ENCODE measurements around the gene PATZ1. TPM values are rescaled to one million over a fixed set of nuclear protein-coding genes. Genes with fewer than 3 reads are reported as not detected.
"Not testable (repeated sequence)": the region's sequence is repeated elsewhere in the genome, so short reads cannot be mapped to it uniquely, and the experiment has no call there.

PATZ1 gene
- total RNA-seq, 2 experiments from 2014 or later, result 34.1 to 34.3 TPM

DNA sequence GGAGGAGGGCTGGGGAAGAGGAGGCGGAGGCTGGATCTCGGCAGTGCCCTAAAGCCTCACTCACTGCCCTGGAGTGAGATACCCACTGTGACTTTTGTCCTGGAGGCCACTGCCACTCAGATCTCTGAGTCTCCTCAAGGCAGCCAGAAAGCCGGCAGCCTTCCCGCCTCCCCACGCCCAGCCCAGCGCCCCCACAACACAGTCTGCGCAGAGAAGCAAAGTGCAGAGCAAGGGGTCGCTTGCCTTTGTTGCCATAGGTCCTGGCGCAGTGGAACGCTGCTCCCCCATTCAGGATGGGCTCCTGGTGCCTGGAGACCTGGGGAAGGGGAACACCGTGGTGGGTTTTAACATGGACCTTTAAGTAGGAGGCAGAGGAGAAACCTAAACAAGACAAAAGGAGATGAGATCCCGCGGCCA lies 17.6 kb downstream of the PATZ1 start:
- ChIA-PET CTCF (no interaction called here), POLR2A (no interaction called here)

DNA sequence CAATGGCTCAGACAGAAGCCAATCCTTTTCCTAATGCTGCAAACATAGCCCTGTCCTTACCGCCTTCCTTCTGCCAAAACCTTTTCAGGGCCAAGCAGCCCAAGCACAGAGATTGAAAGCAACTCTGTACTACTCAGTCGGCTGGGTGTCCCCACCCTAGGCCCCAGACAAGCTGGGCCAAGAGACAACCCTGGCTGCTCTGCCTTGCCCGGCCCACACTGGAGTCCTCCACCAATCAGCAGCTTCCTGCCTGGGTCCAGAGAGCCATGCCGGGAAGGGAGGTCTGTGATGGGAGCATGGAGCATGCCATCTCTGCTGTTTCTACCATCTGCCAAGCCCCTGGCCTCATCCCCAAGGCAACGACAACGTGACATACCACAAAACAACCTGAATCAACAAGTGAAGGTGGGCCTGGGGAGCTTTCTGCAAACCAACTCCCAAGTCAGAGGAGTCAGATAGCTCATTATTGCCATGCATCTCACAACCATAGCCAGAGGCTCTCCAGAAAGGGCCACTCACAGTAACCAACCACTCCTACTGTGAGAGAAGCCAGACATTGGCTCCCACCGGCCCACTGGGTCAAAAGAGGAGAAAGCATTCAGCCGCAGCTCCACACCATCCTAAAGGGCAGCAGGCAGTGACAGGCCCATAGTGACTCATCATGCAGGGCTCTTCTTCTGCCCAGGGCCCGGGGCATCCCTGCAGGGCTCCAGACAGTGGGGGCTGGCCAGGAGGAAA lies 18.2 kb downstream of the PATZ1 start:
- ChIA-PET POLR2A (no interaction called here), CTCF (interaction anchor here (0.5 kb wide), 1 partner anchor 64 kb away, joined by 5 read pairs; no protein-coding TSS in a partner anchor)

DNA sequence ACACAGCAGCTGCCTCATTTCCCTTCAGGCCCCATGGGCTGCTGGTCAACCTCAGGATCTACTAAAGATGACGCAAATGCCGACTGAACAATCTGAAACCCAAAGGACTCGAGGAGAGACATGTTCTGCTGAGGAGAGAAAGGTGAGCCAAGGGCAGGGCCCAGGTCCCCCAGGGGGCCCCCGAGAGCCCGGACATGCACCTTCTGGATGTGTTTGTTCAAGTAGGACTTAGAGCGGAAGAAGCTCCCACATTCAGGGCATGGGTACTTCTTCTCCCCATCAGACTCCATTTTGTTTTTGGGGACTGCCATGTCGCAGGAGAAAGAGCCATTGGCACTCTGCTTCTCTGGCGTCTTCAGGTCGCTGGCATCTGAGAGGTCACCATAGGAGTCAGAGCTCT lies 19.3 kb downstream of the PATZ1 start:
- POLR2A ChIA-PET, result no interaction called here
- CTCF ChIA-PET, result no interaction called here

DNA sequence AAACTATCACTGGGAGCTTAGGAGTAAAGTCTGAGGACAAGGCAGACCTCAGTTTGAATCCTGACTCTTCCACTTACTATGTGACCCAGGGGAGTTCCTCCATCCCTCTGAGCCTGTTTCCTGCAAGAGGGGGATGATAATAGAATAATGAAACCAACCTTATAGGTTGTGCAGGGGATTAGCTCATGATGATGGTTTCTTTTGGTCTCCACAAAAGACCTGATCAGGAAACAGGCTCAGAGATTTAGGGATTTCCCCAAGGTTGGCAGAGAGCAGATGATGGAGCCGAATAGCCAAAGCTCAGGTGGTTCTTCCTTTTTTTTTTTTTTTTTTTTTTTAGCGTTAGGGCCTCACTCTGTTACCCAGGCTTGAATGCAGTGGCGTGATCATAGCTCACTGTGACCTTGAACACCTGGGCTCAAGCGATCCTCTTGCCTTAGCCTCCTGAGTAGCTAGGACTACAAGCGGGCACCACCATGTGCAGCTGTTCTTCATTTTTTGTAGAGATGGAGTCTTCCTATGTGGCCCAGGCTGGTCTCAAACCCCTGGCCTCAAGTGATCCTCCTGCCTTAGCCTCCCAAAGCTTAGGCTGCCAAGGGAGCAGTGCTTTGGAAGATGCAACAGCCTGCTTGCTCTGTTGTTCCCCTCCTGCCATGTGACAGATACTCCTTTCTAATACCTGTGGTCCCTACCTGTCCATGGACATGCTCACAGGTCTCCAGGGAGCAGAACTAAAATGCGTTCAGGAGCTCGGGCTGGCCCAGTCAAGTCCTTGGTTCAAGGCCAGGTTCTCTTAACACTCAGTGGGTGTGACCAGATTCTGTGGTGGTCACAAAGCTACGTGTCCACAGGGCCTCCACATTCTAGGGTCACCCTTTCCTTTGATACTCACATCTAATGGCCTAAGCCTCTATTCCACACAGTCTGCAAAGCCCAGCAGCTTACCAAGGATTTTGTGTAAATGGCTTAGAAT lies 22.3 kb downstream of the PATZ1 start:
- ChIA-PET POLR2A (interaction anchor here (0.5 kb wide), 1 partner anchor 23 kb away, joined by 3 read pairs; no protein-coding TSS in a partner anchor), CTCF (interaction anchor here (1.7 kb wide), 1 partner anchor 10 kb away, joined by 7 read pairs; no protein-coding TSS in a partner anchor)

DNA sequence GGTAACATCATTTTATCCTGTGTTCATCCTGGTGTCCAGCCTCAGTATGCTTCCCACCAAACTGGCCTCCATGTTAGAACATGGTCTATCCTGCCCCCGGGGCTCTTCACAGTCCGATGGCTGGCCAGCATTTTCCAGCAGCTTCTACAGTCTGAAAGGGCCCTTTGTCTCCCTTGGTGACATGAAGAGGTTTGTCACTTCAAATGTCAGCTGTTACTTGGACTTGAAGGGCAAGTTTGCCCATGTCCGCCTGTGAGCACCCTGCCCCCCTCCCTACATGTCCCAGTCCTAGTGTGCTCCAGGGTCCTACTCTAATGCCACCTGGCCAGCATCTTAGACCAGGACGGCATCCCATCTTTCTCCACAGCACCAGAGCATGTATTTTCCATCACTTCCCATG lies 24.7 kb downstream of the PATZ1 start:
- CTCF ChIA-PET, result interaction anchor here (0.9 to 1.7 kb wide), 2 partner anchors 8 to 111 kb away, joined by 3 to 5 read pairs; no protein-coding TSS in a partner anchor
- POLR2A ChIA-PET, result no interaction called here

DNA sequence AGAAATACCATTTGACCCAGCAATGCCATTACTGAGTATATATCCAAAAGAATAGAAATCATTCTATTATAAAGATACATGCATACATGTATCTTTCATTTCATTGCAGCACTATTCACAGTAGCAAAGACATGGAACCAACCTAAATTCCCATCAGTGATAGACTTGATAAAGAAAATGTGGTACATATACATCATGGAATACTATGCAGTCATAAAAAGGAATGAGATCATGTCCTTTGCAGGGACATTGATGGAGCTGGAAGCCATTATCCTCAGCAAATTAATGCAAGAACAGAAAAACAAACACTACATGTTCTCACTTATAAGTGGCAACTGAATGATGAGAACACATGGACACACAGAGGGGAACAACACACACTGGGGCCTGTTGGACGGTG lies 31.9 kb downstream of the PATZ1 start:
- POLR2A ChIA-PET, result not testable (repeated sequence)
- CTCF ChIA-PET, result interaction anchor here (1.1 to 2.8 kb wide), 5 partner anchors 9 to 137 kb away, joined by 3 to 19 read pairs (median 7); partner anchors contain the start of gene PIK3IP1

DNA sequence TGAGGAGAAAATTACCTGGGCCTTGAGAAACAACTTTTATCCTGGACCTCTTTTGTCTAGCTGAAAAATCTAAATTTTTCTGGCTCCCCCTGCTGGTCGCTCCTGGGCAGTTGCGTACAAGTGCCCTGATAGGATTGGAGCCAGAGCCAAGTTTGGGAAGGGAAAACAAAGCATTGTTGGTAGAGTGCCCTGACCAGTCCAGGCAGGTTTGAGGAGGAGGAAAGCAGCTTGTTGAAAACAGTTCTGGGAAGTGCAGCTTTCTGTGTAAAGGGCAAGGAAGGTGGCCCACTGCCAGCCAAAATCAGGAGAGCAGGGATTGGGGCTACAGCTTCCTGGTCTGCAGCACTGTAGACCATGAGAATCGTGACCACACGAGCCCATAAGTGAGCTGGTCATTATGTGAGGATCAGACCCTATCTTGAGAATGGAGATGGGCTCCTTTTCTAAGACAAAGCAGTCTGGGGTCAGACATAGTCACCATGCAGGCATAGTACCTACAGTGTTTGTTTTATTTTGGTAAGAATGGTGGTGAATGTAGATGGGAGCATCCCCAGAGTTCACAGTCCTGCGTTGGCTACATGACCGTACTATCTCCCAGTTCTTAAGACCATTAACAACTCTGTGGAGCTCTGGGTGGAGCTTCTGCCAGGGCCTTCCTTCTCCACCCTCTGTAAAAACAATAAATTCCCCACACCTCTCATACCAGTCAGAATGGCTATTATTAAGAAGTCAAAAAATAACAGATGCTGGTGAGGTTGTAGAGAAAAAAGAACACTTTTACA lies 32.6 kb downstream of the PATZ1 start:
- POLR2A ChIA-PET, result interaction anchor here (0.5 kb wide), 1 partner anchor 49 kb away, joined by 3 read pairs; no protein-coding TSS in a partner anchor
- CTCF ChIA-PET, result interaction anchor here (0.6 to 2.8 kb wide), 16 partner anchors 8 to 229 kb away, joined by 3 to 19 read pairs (median 4); partner anchors contain the start of genes LIMK2, PIK3IP1 and RNF185

DNA sequence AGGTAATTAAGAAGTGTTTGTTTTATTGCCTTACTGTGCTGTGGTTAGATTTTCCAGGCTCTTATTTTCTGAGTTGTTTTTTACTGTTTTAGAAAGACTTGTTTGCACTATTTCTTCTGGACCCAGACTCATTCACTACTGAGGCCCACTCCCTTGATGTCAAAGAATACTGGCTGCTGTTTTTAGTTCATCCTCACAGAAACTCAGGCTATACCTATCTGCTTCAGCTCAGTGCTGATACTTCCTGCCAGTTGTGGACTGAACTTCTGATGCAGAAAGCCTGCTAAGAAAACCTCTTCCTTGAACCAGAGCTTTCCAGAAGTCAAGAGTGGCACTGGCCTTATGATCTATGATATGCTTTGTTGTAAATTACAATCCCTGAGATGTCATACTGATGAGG lies 38.0 kb downstream of the PATZ1 start:
- POLR2A ChIA-PET, result no interaction called here
- CTCF ChIA-PET, result no interaction called here

DNA sequence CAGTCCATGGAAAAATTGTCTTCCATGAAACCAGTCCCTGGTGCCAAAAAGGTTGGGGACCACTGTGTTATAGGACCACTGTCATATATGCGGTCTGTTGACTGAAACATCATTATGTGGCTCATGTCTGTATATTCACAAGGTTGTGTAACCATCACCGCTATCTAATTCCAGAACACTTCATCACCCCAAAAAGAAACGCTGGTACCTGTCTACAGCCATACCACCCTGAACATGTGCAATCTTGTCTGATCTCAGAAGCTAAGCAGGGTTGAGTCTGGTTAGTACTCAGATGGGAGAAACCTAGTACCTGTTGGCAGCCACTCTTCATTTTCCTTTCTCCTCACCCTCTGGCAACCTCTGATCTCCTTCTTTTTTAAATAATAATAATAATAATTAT lies 41.0 kb downstream of the PATZ1 start:
- ChIA-PET CTCF (no interaction called here), POLR2A (no interaction called here)

DNA sequence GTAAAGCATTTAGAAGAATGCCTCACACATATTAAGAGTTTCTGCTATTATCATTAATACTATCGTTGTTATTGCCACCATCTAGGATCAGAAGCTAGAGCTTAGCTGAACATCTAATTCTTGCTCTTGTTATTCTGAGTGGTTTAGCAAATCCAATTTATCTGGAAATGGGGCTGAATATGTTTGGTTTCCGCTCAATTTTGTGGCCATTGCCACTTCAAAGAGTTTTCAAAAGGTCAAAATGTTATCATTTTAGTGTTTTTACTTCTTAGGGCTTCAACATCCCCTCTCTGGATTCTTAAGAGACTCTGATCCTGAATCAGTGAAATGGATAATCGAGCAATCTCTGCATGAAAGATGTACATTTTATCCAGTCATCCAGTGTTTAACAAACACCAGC lies 43.6 kb downstream of the PATZ1 start:
- CTCF ChIA-PET, result interaction anchor here (2.0 kb wide), 1 partner anchor 10 kb away, joined by 10 read pairs; the partner anchor contains the start of gene PIK3IP1
- POLR2A ChIA-PET, result interaction anchor here (1.5 kb wide), 1 partner anchor 12 kb away, joined by 7 read pairs; no protein-coding TSS in a partner anchor

DNA sequence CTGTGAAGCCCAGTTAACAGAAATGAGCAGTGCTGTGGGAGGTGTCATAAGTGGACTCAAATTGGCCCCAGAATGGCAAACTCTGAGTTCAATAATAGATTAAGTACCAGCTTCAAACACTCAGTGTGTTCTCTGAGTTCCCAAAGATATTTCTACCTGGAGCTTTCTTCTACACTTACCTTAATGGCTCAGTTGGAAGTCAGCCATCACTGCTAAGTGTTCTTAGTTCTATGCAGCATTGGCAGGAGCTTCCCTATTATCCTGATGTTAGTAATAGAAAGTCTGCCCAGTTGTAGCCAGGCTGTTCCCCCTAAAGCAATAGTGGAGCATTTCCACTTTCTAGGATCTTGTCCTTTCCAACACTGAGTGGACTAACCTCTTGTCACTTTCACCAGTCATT lies 44.1 kb downstream of the PATZ1 start:
- CTCF ChIA-PET, result interaction anchor here (0.6 to 2.0 kb wide), 2 partner anchors 9 kb away, joined by 4 to 10 read pairs; partner anchors contain the start of gene PIK3IP1
- POLR2A ChIA-PET, result interaction anchor here (1.5 kb wide), 1 partner anchor 12 kb away, joined by 7 read pairs; no protein-coding TSS in a partner anchor

DNA sequence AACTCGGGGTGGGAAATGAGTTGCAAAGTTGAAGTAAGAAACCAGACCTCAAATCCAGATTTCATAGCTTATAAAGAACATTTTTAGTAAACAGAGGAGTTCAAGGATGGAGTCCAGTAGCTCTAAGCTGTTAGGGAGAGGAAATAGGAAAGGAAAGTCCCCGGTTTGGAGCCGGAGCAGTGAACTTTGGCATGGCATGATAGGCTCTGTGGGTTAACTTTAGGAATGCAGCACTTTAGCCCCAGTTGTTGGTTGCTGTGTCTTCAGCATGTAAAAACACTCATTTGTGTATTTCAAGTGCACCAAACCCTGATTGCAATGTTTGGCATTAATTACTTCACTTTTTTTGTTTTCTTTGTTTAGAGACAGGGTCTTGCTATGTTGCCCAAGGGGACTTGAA lies 45.2 kb downstream of the PATZ1 start:
- ChIA-PET POLR2A (interaction anchor here (0.7 to 1.5 kb wide), 2 partner anchors 9 to 11 kb away, joined by 3 to 7 read pairs; partner anchors contain the start of gene PIK3IP1), CTCF (interaction anchor here (2.8 kb wide), 1 partner anchor 12 kb away, joined by 8 read pairs; no protein-coding TSS in a partner anchor)

DNA sequence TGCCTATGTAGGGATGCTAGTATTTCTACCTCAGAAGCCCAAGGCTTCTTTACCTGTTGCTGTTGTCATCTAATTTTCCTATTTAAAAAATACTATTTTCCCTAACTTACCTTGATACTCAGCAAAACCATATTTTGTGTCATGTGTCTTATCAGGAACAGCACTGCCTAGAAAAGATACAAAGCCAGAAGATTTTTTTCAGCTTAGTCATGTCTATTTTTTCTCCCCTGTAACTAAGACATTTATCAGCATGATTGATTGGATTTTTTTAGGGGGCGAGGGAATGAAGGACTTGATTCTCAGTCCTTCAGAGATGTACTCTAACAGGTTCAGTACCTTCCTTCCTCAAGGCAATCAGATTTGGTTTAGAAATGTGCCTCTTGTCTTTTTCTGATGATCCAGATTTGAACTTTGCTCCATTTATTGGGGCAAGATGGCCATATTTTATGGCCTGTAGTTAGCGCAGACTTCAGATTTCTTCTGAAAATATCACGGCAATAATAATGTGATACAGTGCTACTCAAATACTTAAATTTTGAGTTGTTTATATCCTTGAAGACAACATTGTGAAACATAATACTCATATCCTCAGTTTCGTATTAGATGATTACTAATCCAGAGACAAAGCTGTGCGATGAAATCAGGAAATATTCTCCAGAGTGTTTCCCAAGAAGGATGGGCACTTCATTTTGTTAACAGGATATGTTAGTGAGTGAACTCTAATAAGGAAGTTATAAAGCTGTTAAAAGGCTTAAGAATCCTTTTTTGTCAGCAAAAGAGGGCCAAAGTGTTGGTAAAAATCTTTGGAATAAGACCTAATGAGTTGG lies 50.1 kb downstream of the PATZ1 start:
- ChIA-PET CTCF (interaction anchor here (1.1 to 1.2 kb wide), 2 partner anchors 17 to 85 kb away, joined by 6 to 7 read pairs; partner anchors contain the start of gene LIMK2), POLR2A (interaction anchor here (0.7 kb wide), 1 partner anchor 184 kb away, joined by 4 read pairs; no protein-coding TSS in a partner anchor)

DNA sequence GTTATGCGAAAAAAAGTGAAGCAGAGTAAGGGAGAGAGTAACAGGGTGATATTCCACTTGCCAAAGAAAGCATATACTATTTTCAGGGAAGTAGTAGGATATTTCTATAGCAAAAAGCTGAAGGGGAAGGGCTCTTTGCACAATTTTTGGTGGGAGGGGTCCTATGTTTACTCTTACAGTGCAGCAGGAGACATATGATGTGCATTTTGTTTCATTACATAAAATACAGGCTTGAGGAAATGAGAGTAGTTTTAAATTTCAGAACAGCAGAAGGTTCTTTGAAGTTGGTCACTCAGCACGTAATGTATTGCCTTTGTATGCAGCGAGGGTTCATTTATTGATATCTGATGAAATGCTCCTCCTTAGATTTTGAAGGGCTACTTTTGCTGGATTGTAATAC lies 50.8 kb downstream of the PATZ1 start:
- ChIA-PET CTCF (interaction anchor here (0.6 kb wide), 1 partner anchor 110 kb away, joined by 3 read pairs; no protein-coding TSS in a partner anchor), POLR2A (no interaction called here)

DNA sequence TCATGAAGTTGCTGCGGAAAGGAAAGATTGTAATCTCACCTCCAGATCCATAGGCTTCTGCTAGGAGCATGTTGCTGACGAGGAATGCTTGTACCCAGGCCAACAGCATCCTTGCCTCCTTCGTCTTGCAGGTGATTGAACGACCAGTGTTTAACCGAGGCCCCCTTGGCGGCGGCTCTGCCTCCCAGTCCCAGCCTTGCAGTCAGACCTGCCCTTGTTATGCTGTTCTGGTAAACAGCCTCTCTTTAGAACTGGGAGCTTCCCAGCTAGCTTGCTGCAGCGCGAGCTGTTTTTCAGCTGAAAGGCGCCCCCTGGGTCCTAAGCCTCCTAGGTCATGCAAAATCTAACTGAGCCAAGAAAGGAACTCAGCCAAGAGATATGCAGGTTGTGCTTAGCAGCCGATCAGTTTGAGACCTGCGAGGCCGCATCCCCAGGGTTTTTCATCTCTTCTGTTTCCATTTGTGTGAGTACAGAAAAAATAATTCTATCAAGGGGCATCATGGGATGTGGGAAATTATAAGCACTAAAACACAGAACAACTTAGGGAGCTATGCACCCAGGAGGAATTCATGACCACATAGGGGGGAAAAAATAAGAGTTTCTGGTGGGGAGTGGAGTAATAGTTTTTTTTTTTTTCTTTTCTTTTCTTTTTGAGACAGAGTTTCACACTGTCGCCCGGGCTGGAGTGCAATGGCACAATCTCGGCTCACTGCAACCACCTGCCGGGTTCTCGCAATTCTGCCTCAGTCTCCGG lies 53.7 kb downstream of the PATZ1 start, which contains the start of gene PIK3IP1:
Gene PIK3IP1 (minus strand): TSS at position 253 of the 754 bp plus-strand sequence. CDS start 144 bp downstream, at position 109.
- ChIA-PET CTCF (interaction anchor here (0.8 to 3.4 kb wide), 13 partner anchors 10 to 202 kb away, joined by 3 to 19 read pairs (median 4); partner anchors contain the start of genes LIMK2 and PATZ1), POLR2A (interaction anchor here (0.6 to 3.7 kb wide), 7 partner anchors 8 to 208 kb away, joined by 3 to 15 read pairs (median 4); partner anchors contain the start of genes LIMK2 and PATZ1)

DNA sequence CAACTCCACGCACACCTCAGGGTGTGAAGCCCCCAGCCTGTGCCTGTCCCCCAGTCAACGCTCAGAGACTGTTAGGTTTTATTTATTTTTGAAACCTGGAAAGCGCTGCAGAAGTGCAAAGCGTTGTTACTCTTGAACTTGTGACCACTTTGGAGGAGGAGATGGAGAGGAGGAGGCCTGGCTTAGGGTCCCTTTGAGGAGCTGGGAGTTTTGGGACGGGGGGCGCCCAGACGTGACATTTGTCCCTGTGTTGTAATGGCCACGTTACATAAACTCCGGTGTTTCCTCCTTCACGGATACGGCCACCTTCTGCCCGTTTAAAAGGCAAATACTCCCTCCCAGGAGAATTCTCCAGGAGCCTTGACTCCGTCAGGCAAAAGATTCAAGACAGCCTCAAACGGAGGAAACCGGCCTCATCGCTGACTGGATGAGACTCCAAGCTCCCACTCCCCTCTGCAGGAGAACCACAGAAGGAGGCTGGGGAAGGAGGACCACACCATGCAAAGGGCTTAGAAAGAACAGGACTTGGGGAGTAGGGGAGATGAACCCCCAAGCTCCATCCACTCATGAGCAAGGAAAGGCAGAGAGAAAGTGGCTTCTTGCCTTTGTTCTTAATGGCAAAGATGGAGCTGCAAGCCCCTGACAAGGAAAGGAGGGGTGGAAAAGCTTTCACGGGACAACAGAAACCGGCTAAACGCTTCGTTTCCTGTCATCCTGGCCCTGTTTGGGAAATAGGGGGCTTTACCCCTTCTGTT lies 54.5 kb downstream of the PATZ1 start:
- POLR2A ChIA-PET, result interaction anchor here (0.6 to 3.7 kb wide), 5 partner anchors 9 to 207 kb away, joined by 3 to 15 read pairs (median 5); partner anchors contain the start of gene PATZ1
- CTCF ChIA-PET, result interaction anchor here (0.8 to 3.4 kb wide), 9 partner anchors 11 to 128 kb away, joined by 3 to 19 read pairs (median 4); partner anchors contain the start of gene PATZ1

Measured in activated CD8-positive, alpha-beta memory T cell treated with anti-CD3 and anti-CD28 coated beads for 36 hours (primary cell).